Osteocyte (in vitro differentiated cells): ENCODE data around the gene IFNA10. TPM values are rescaled to one million over a fixed set of nuclear protein-coding genes. Genes with fewer than 3 reads are reported as not detected.

Source experiments
- DNase-seq: peaks from one replicate; pipeline ENCODE4 v3.0.0; 2021; ENCODE audit warnings: mixed read lengths; ENCODE audit not compliant: unreplicated experiment; ENCODE audit errors: extremely low spot score
- H3K27ac Mint-ChIP-seq: one replicate; pipeline ENCODE4 v1.8.0; 2021; ENCODE audit warnings: mild to moderate bottlenecking, mixed read lengths; ENCODE audit not compliant: unreplicated experiment
- H3K27me3 Mint-ChIP-seq: one replicate; pipeline ENCODE4 v1.8.0; 2021; ENCODE audit warnings: mixed read lengths; ENCODE audit not compliant: unreplicated experiment
- H3K36me3 Mint-ChIP-seq: one replicate; pipeline ENCODE4 v1.8.0; 2021; ENCODE audit warnings: mixed read lengths; ENCODE audit not compliant: unreplicated experiment
- H3K4me1 Mint-ChIP-seq: one replicate; pipeline ENCODE4 v1.8.0; 2021; ENCODE audit warnings: mixed read lengths; ENCODE audit not compliant: unreplicated experiment
- H3K4me3 Mint-ChIP-seq: one replicate; pipeline ENCODE4 v1.8.0; 2021; ENCODE audit warnings: mild to moderate bottlenecking, moderate library complexity, mixed read lengths; ENCODE audit not compliant: unreplicated experiment
- H3K9me3 Mint-ChIP-seq: one replicate; pipeline ENCODE4 v1.8.0; 2021; ENCODE audit warnings: mixed read lengths; ENCODE audit not compliant: unreplicated experiment
- CTCF ChIP-seq: fragments of 200-600 bp; sonication (generic); IDR thresholded peaks from 2 replicates; pipeline ENCODE4 v1.5.0; 2021; ENCODE audit warnings: antibody characterized with exemption, mild to moderate bottlenecking, moderate library complexity
- total RNA-seq: library from RNA; stranded (reverse); gene quantifications from 2 replicates; pipeline ENCODE4 v1.2.1, GENCODE V29; 2021

IFNA10 gene
- total RNA-seq, 1 donor from 2014 or later, result not detected

GRCh38 chr9:21165516-21165915 is 41.4 kb downstream of the IFNA10 start:
- Mint-ChIP-seq H3K4me1 (no peaks in the 10 kb centered on the region), H3K27ac (no peak overlapping the region), H3K4me3 (no peak overlapping the region), H3K36me3 (no peaks in the 10 kb centered on the region), H3K9me3 (peaks cover 10% of the 10 kb centered on the region), H3K27me3 (peaks cover 64% of the 10 kb centered on the region)
- no peak for TF ChIP-seq CTCF
- DNase-seq, result no peak

GRCh38 chr9:21160178-21160577 is 46.8 kb downstream of the IFNA10 start:
- DNase-seq, result no peak
- H3K36me3 Mint-ChIP-seq, result no peaks in the 10 kb centered on the region
- H3K9me3 Mint-ChIP-seq, result peaks cover 10% of the 10 kb centered on the region
- H3K27ac Mint-ChIP-seq, result no peak overlapping the region
- no peak overlapping the region for H3K4me3 Mint-ChIP-seq
- no peaks in the 10 kb centered on the region for H3K4me1 Mint-ChIP-seq
- peaks cover 45% of the 10 kb centered on the region for H3K27me3 Mint-ChIP-seq
- no peak for TF ChIP-seq CTCF

Other genes starting within 250 kb of the IFNA10 start
- gene HACD4, start 175.5 kb downstream of the IFNA10 start, total RNA-seq, result 2.4 TPM in 2 replicates
- not detected in 2 replicates for gene IFNB1, start 129.2 kb downstream of the IFNA10 start, total RNA-seq
- gene IFNW1, start 65.3 kb downstream of the IFNA10 start, total RNA-seq, result not detected in 2 replicates
- not detected in 2 replicates for gene IFNA21, start 40.5 kb downstream of the IFNA10 start, total RNA-seq
- not detected in 2 replicates for gene IFNA4, start 19.6 kb downstream of the IFNA10 start, total RNA-seq
- gene IFNA7, start 4.9 kb downstream of the IFNA10 start, total RNA-seq, result not detected in 2 replicates
- not detected in 2 replicates for gene IFNA16, start 10.2 kb upstream of the IFNA10 start, total RNA-seq
- gene IFNA17, start 21.1 kb upstream of the IFNA10 start, total RNA-seq, result not detected in 2 replicates
- gene IFNA14, start 32.9 kb upstream of the IFNA10 start, total RNA-seq, result not detected in 2 replicates
- not detected in 2 replicates for gene IFNA5, start 98.2 kb upstream of the IFNA10 start, total RNA-seq
- gene KLHL9, start 128.3 kb upstream of the IFNA10 start, total RNA-seq, result 33.6 and 35.2 TPM in 2 replicates
- not detected in 2 replicates for gene IFNA6, start 143.7 kb upstream of the IFNA10 start, total RNA-seq
- not detected in 2 replicates for gene IFNA13, start 160.9 kb upstream of the IFNA10 start, total RNA-seq
- not detected in 2 replicates for gene IFNA2, start 178.3 kb upstream of the IFNA10 start, total RNA-seq
- not detected in 2 replicates for gene IFNA8, start 202.0 kb upstream of the IFNA10 start, total RNA-seq
- not detected in 2 replicates for gene IFNA1, start 233.3 kb upstream of the IFNA10 start, total RNA-seq